Coronary artery (tissue), 2 donors: ENCODE results near the gene CFAP299.

Source experiments
- DNase-seq: peaks from one replicate; pipeline ENCODE4 v3.0.0-alpha.2; 2017; ENCODE audit warnings: low spot score
- H3K27ac ChIP-seq, 2 donors: fragments of 200-600 bp; sonication (generic); one replicate each; pipeline ENCODE4 v1.5.1; 2016 to 2019
- H3K4me3 ChIP-seq: fragments of 200-600 bp; sonication (generic); 2 replicates; pipeline ENCODE4 v1.5.1; 2016; ENCODE audit warnings: mild to moderate bottlenecking, moderate library complexity
- CTCF ChIP-seq: fragments of 200-600 bp; sonication (generic); IDR thresholded peaks from one replicate; pipeline ENCODE4 v1.5.1; 2019; ENCODE audit warnings: antibody characterized with exemption

Gene CFAP299

DNA sequence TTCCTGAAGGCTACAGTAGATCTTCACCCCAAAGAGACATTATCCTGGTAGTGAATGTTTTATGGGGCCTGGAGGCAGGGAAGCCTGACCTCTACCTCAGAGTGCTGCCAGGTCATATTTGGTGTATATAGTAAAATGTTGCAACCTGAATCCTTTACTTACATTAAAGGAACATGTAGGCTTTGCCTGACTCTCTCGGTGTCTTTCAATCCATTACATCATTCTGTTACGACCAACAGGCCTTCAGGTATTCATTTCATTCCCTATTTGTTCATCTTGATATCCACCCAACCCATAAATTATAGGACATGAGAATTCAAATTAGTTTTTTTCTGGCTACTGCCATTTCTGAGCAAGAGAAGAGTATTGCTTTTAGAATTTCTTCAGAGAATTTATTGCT, 116.5 kb downstream of the CFAP299 start:
- H3K27ac ChIP-seq, result no peak overlapping the region
- no peak for DNase-seq
- H3K4me3 ChIP-seq, result no peak overlapping the region
- TF ChIP-seq CTCF, result no peak

- DNase-seq, result no peak
- no peak overlapping the region for H3K27ac ChIP-seq
- no peak for TF ChIP-seq CTCF
- no peak overlapping the region for H3K4me3 ChIP-seq
Measured at GRCh38 chr4:80452768-80453167, 117.2 kb downstream of the CFAP299 start.

GRCh38 chr4:80454040-80454439, 118.5 kb downstream of the CFAP299 start:
- TF ChIP-seq CTCF, result no peak
- H3K27ac ChIP-seq, result no peak overlapping the region
- H3K4me3 ChIP-seq, result no peak overlapping the region
- DNase-seq, result no peak

DNA sequence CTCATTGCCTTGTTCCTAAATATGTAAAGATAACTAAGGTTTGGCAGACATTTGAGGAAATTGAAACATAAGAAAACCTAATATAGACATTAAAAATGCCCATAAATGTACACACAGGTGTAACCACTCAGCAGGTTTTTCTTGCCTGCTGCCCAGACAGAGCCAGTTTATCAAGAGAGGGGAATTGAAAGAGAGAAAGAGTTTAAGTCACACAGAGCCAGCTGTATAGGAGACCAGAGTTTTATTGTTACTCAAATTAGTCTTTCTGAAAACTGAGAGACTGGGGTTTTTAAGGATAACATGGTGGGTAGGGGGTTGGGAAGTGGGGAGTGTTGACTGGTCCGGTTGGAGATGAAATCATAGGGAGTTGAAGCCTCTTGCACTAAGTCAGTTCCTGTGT, 119.0 kb downstream of the CFAP299 start:
- H3K27ac ChIP-seq, result no peak overlapping the region
- DNase-seq, result no peak
- H3K4me3 ChIP-seq, result no peak overlapping the region
- TF ChIP-seq CTCF, result no peak

DNA sequence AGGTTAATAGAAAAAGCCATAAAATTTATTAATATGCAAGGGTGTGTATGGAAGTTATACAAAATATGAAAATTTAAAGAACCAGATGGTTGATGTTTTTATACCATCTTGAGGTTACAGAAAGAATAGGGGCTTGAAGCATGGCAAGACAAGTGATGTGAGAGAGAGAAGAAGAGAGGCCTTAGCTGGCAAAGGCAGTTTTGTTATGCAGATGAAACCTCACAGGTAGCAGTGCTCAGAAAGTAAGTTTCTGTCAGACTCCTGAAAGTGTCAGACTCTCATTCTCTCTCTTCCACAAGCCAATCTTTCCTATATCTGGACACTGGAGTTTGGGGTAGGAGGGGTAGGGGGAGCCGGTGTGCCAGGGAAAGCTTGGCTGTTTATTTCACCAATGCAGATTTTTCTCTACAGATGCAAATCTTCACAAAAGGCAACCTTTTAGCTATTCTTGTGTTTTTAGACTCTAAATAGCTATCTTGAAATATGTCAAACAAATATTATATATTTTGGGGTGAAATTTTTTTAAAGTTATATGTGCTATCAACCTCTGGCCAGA, 124.5 kb downstream of the CFAP299 start:
- Histone ChIP-seq H3K27ac (no peak overlapping the region), H3K4me3 (no peak overlapping the region)
- no peak for TF ChIP-seq CTCF
- DNase-seq, result no peak

DNA sequence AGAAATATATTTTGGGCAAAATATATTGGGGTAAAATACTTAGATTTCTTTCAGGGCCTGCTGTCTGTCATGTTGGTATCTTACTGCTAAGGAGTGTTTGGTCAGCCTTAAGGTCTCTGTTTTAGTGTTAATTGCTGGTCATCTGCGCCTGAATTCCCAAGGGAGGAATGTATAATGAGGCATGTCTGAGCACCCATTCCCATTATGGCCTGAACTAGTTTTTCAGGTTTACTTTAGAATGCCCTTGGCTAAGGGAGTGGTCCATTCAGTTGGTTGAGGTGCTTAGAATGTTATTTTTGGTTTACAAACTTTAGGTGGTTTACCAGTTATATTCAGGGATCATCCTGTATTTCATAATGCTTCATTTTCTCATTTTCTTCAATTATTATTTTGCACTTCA, 125.9 kb downstream of the CFAP299 start:
- DNase-seq, result no peak
- no peak for TF ChIP-seq CTCF

GRCh38 chr4:80462621-80463091, 127.1 kb downstream of the CFAP299 start:
- H3K4me3 ChIP-seq, result peak overlapping the region; percentile 38
- DNase-seq, result no peak
- no peak overlapping the region for H3K27ac ChIP-seq
- no peak for TF ChIP-seq CTCF

More for the DNA sequence above, 125.9 kb downstream of the CFAP299 start:
- Histone ChIP-seq H3K27ac (no peak overlapping the region), H3K4me3 (no peak overlapping the region)
